HG02973 (cell line): ENCODE data around the gene RNF187.
A peak's percentile ranks its signal among the peaks of the same experiment; 100 is the strongest.

Experiments used
- ATAC-seq: cut with Tn5 transposase; IDR thresholded peaks from one replicate; pipeline ENCODE4 v1.9.1; 2021; ENCODE audit warnings: moderate library complexity; ENCODE audit not compliant: unreplicated experiment

Gene RNF187

DNA sequence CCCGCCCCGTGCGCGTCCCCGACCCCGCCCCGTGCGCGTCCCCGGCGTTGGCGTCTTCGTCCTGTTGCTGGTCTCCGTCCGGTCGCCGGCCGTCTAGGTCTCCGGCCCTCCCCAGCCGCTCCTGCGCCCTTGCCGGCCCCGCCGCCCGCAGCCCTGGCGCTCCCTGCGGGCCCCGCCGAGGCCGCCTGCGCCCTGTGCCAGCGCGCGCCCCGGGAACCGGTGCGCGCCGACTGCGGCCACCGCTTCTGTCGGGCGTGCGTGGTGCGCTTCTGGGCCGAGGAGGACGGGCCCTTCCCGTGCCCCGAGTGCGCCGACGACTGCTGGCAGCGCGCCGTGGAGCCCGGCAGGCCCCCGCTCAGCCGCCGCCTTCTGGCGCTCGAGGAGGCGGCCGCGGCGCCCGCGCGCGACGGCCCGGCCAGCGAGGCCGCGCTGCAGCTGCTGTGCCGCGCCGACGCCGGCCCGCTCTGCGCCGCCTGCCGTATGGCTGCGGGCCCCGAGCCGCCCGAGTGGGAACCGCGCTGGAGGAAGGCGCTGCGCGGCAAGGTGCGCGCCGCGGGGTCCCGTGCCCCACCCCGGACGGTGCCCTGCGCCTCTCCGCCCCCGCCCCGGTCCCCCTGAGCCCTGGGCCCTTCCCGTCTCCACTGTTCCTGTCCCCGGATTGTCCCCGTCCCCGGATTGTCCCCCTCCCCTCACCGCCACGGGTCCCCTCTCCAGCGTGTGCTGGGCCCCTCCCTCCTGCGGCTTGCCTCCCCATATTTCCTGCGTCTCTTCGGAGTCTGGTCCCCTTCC lies at the start of gene RNF187:
TSS of gene RNF187 (plus strand) at position 47 of the 789 bp plus-strand sequence.
- ATAC-seq: peak; percentile 51

DNA sequence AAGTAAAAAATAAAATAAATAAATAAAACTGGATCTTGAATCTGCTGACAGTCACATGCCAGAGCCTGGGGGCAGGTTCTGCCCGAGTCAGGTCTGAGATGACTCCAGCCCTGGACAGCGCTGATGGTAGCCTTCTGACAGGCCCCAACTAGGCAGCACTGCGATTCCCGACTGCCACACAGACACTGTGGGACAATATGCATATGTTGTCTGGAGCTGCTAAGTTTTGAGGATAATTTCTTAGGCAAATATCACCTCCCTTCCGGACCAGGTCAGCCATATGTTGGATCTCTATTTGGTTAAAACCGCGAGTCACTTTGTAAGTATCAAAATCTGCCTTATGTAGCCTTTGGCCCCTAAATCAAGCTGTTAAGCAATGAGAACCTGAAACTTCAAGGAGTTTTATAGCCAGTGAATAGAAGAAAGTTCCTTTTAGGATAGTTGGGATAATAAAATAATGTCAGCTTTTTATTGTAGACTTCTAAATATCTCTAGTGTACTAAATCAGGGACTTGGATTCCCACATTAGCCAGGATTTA lies 49.7 kb upstream of the RNF187 start:
- ATAC-seq: no peak

- ATAC-seq: no peak
Observed at GRCh38 chr1:228438266-228438665, 48.9 kb upstream of the RNF187 start.

DNA sequence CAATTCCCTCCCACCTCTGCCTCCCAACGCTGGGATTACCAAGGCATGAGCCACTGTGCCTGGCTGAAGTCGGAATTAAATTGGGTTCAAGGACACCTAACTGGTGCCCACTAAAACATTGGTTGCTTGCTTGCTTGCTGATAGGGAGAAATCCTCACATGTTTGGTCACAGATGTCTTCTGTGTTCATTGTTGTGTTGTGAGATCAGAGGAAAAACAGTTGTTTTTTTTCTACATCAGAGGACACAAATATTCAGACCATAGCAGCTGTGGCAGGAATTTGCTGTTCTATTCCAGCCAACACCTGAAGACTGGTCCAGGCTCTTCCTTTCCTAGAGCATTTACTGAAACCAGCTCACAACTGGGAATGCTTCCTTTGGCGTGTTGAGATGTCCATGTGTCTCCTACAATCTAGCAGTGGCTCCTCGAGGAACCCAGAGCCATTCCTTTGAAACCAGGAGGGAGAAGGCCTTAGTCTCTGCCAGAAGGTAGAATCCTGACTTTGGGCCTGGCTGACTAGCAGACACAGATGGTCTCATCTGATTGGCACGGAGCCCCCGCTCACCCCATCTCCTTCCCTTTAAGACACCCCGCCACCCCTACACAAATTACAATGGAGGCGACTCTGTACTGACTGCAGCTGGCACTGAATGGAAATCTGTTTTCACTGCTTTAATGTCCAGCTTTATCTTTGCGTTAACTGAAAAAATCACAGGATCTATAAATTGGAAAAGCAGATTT lies 46.3 kb upstream of the RNF187 start:
- no peak for ATAC-seq

GRCh38 chr1:228443395-228443794 lies 43.8 kb upstream of the RNF187 start:
- ATAC-seq: no peak

- no peak for ATAC-seq
Observed at GRCh38 chr1:228445490-228445842, 41.7 kb upstream of the RNF187 start.

GRCh38 chr1:228445843-228446650 lies 41.1 kb upstream of the RNF187 start:
- ATAC-seq: peak; percentile 68

DNA sequence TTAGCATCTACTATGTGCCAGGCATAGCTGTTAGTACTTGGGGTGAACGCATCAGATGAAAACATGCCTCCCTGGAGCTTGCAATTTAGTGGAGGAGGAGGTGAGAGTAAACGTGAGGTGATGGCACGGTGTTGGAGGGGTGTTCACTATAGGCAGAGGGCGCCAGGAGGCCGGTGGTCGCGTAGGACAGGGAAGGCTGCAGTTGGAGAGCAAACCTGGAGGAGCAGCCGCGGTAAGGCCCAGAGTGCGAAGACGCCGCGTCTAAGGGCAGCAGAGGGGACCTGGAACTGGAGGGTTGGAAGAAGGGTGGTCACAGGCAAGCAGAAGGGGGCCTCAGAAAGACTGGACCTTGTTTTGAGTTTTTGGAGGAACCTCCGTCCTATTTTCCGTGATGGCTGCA lies 40.3 kb upstream of the RNF187 start:
- no peak for ATAC-seq

DNA sequence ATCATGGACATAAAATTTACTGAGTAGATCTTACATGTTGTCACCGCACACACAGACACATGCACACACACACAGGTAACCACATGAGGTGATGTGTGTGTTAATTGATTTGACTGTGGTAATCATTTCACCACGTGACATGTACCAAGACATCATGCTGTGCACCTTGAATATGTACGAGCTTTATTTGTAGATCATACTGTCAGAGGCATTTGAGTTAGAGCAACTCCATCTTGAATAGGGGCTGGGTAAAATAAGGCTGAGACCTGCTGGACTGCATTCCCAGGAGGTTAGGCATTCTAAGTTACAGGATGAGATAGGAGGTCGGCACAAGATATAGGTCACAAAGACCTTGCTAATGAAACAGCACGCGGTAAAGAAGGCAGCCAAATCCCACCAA lies 38.8 kb upstream of the RNF187 start:
- no peak for ATAC-seq

GRCh38 chr1:228450200-228450599 lies 37.0 kb upstream of the RNF187 start:
- ATAC-seq: no peak

DNA sequence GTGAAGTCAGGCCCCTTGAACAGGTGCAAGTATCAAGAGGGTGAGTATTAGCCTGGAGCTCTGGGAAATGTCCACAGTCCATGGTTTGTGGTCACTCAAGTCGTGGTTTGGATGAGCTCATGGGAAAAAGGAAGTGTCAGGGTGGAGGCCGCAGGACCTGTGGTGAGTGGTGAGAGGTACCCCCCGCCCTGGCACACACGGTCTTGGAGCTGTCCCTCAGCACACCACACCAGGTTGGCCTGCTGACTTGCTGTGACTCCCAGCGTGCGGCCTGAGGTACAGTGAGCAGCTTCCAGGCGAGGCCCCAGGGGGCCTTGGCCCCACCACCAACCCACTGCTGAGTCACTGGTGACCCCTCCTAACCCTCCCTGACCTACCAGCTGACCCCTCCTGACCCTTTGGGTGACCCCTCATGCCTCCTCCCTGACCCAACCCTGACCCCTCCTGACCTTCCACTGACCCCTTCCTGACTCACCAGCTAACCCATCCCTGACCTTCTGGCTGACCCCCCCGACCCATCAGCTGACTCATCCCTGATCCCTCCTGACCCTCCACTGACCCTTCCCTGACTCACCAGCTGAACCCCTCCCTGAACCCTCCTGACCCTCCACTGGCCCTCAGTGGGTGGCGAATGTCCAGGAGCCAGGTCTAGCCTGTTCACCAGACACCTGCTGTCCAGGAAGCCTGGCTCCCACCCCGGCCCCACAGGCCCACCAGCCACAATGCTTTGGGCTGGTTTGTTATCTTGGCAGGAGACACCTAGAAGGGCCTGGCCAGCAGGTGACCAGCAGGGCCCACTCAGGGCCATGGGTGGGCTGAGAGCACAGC lies 34.8 kb upstream of the RNF187 start:
- no peak for ATAC-seq

DNA sequence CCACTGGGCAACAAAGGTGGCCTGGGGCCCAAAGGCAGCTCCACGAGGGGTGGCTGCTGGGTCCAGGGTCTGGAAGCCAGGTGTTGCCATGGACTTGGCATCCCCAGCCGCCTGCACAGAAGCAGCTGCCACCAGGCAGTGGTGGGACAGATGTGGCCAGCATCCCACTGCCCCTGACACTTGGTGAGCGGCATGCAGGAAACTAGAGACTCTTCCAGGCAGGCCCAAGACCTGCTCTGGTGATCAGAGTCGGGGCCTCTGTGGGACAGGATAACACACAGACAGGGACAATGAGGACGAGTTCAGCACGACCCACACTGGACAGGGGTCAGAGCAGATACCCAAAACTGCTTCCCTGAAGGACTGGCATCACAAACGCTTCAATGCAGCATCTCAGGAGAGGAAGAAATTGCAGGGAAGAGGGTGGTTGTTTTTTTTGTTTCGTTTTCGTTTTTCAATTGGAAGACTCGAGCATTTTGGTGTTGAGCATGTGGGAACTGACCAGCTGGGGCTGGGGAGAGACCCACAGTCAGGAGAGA lies 34.1 kb upstream of the RNF187 start:
- no peak for ATAC-seq

- no peak for ATAC-seq
Observed at GRCh38 chr1:228453614-228454013, 33.6 kb upstream of the RNF187 start.

DNA sequence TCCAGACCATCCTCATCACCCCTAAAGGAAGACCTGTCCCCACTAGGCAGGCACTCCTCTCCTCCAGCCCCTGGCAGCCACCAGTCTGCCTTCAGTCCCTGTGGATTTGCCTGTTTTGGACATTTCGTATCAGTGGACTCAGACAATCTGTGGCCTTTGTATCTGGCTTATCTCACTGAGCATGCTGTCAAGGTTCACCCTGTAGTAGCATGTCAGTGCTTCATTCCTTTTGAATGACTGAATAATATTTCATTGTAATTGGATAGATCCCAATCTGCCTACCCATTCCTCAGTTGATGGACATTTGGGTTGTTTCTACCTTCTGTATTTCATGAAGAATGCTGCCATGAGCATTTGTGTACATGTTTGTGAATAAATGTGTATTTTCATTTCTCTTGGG lies 32.9 kb upstream of the RNF187 start:
- no peak for ATAC-seq

DNA sequence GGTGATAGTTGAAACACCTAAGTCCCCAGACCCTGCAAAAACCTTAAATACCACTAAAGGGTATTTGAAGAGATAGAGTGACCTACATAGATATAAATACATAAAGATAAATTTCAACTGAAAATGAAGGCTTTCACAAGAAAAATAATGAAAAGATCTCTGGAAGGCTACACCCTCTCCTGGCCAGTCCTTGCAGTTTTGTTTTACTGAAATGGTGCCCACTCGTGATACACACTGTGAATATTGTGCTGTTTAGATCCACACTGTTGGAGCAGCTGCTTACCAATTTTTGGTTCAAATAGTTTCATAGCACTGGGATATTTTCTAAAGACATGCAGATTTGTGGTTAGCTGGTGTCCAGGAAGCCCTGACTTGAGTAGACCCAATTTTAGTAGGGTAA lies 31.5 kb upstream of the RNF187 start:
- no peak for ATAC-seq

DNA sequence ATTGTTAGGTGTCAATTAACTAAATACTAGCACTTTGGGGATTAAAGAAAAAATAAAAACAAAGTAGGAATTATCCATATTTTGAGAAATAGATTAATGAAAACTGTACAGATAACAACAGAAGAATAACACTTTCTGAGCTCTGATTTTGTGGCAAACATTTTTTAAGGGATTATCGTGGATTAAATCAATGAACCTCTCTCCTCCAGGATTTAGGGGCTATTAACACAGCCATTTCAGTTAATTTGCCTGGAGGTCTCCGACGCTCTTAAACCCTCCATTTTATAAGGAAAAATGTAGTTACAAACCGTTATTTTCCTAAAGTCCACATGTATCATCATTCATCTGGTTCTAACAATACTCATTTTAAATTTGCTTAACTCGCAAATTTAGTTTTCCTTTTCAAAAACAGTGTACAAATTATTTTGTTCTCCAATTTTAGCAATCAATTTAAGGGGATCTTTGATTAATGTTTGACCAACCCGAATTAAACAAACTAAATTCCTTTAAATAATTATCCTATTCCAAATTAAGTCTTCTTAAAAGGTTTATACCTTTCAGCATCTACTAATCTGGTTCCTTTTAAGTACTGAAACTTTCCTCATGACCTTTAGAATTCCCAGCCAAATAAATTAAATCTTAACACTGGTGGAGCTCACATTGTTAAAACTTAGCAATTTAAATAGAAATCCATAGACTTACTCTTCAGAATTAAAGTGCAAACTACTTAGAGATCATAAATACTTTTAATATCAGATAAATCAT lies 30.7 kb upstream of the RNF187 start:
- ATAC-seq: no peak

DNA sequence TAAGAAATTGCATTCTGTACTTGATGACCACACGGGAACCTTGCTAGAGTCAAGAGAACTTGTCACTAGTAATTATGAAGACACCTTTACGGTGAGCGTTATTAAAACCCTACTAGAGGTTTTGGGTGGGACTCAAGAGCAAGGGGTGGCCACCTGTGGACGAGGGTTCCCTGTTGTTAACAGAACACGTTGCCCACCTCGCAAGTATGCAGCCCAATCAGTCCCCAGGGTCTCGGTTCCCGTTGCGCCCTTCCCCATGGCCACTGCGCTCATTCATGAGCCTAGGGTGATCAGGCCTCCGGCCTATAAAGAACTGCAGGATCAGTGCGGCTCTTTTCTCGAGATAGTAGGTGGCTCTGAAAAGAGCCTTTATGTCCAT lies 30.2 kb upstream of the RNF187 start:
- peak; percentile 3 for ATAC-seq

DNA sequence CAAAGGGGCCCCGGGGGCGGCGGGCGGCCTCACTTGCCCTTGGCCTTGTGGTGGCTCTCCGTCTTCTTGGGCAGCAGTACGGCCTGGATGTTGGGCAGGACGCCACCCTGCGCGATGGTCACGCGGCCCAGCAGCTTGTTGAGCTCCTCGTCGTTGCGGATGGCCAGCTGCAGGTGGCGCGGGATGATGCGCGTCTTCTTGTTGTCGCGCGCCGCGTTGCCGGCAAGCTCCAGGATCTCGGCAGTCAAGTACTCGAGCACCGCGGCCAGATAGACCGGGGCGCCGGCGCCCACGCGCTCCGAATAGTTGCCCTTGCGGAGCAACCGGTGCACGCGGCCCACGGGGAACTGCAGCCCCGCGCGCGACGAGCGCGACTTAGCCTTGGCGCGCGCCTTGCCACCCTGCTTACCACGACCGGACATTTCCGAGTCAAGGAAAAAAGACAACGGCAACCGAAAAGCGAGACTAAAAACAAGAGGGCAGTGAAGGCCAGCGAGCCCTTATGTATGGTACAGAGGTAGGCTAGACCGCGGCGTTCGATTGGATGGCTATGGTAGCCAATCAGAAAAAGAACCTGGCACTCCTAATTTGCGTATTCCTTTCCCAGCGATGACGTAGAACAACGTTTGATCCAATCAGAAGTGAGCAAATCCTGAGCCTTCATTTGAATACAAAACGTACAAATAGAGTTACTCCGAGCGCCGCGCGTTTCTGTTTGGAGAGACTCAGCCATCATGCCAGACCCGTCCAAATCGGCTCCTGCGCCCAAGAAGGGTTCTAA lies 29.6 kb upstream of the RNF187 start:
- ATAC-seq: peak; percentile 78
